ENCODE measurements around the gene TUBD1. TPM values are rescaled to one million over a fixed set of nuclear protein-coding genes. Genes with fewer than 3 reads are reported as not detected.

Gene TUBD1
- total and polyA plus RNA-seq, 2 of the 13 experiments (the other 11 are each of a cell fraction or from before 2014, with no cell fraction given), result 18.2 to 25.9 TPM

- TF ChIP-seq, protein P1, sequence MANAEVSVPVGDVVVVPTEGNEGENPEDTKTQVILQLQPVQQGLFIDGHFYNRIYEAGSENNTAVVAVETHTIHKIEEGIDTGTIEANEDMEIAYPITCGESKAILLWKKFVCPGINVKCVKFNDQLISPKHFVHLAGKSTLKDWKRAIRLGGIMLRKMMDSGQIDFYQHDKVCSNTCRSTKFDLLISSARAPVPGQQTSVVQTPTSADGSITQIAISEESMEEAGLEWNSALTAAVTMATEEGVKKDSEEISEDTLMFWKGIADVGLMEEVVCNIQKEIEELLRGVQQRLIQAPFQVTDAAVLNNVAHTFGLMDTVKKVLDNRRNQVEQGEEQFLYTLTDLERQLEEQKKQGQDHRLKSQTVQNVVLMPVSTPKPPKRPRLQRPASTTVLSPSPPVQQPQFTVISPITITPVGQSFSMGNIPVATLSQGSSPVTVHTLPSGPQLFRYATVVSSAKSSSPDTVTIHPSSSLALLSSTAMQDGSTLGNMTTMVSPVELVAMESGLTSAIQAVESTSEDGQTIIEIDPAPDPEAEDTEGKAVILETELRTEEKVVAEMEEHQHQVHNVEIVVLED (CRISPR knock-in tag; IDR thresholded peaks at IDR 0.05; ENCODE audit: borderline replicate concordance), result peak; percentile 85
- no peak for TF ChIP-seq ZKSCAN5 (CRISPR knock-in tag; IDR thresholded peaks at IDR 0.05)
- peak; percentile 77; the same call in 1 of the 2 replicates for TF ChIP-seq ZBTB44 (CRISPR knock-in tag; IDR thresholded peaks at IDR 0.05)
- TF ChIP-seq SOX6 (IDR thresholded peaks at IDR 0.05), result no peak
- TF ChIP-seq SOX6 (CRISPR knock-in tag; IDR thresholded peaks at IDR 0.05), result peak; percentile 18; the same call in 1 of the 2 replicates
- no peak for TF ChIP-seq NPAS2 (CRISPR knock-in tag; IDR thresholded peaks at IDR 0.05; ENCODE audit: borderline replicate concordance)
- peak; percentile 71; the same call in 1 of the 2 replicates for TF ChIP-seq KLF11 (CRISPR knock-in tag; IDR thresholded peaks at IDR 0.05)
- TF ChIP-seq ERF (CRISPR knock-in tag; IDR thresholded peaks at IDR 0.05), result peak; percentile 73; the same call in 1 of the 2 replicates
- no peak for TF ChIP-seq CCAR2 (optimal IDR thresholded peaks at IDR 0.05; ENCODE audit: low read depth, low read length)
- peak; percentile 69 for TF ChIP-seq FOXO1 (CRISPR knock-in tag; IDR thresholded peaks at IDR 0.05)
- TF ChIP-seq, protein P2, sequence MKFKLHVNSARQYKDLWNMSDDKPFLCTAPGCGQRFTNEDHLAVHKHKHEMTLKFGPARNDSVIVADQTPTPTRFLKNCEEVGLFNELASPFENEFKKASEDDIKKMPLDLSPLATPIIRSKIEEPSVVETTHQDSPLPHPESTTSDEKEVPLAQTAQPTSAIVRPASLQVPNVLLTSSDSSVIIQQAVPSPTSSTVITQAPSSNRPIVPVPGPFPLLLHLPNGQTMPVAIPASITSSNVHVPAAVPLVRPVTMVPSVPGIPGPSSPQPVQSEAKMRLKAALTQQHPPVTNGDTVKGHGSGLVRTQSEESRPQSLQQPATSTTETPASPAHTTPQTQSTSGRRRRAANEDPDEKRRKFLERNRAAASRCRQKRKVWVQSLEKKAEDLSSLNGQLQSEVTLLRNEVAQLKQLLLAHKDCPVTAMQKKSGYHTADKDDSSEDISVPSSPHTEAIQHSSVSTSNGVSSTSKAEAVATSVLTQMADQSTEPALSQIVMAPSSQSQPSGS (CRISPR knock-in tag; IDR thresholded peaks at IDR 0.05), result peak; percentile 42
- TF ChIP-seq JUNB (CRISPR knock-in tag; IDR thresholded peaks at IDR 0.05; ENCODE audit: borderline replicate concordance), result no peak
- no peak for TF ChIP-seq TCF7L2 (IDR thresholded peaks at IDR 0.05; ENCODE audit: low read depth, low read length)
- peak; percentile 20; the same call in 1 of the 2 replicates for TF ChIP-seq ZFP41 (CRISPR knock-in tag; IDR thresholded peaks at IDR 0.05; ENCODE audit: borderline replicate concordance)
- TF ChIP-seq AFF4 (CRISPR knock-in tag; IDR thresholded peaks at IDR 0.05), result no peak
- TF ChIP-seq ZNF709 (CRISPR knock-in tag; IDR thresholded peaks at IDR 0.05), result peak; percentile 90
- TF ChIP-seq FOXC1 (CRISPR knock-in tag; IDR thresholded peaks at IDR 0.05; ENCODE audit: borderline replicate concordance), result peak; percentile 72; the same call in 1 of the 2 replicates
- TF ChIP-seq, protein P3, sequence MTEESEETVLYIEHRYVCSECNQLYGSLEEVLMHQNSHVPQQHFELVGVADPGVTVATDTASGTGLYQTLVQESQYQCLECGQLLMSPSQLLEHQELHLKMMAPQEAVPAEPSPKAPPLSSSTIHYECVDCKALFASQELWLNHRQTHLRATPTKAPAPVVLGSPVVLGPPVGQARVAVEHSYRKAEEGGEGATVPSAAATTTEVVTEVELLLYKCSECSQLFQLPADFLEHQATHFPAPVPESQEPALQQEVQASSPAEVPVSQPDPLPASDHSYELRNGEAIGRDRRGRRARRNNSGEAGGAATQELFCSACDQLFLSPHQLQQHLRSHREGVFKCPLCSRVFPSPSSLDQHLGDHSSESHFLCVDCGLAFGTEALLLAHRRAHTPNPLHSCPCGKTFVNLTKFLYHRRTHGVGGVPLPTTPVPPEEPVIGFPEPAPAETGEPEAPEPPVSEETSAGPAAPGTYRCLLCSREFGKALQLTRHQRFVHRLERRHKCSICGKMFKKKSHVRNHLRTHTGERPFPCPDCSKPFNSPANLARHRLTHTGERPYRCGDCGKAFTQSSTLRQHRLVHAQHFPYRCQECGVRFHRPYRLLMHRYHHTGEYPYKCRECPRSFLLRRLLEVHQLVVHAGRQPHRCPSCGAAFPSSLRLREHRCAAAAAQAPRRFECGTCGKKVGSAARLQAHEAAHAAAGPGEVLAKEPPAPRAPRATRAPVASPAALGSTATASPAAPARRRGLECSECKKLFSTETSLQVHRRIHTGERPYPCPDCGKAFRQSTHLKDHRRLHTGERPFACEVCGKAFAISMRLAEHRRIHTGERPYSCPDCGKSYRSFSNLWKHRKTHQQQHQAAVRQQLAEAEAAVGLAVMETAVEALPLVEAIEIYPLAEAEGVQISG (CRISPR knock-in tag; IDR thresholded peaks at IDR 0.05), result peak; percentile 92
These were observed at the start of gene TUBD1, which contains the start of gene RPS6KB1 (continued) for GRCh38 chr17:59892924-59893675.
